A549 treated with DMSO at 1 μM for 4 hours (cell line): ENCODE data around the gene SALL3. TPM values are rescaled to one million over a fixed set of nuclear protein-coding genes. Genes with fewer than 3 reads are reported as not detected.

Source experiments
- total RNA-seq: library from RNA; stranded (reverse); fragments of 200-300 nt; extraction: Qiagen RNA extraction; gene quantifications from 5 replicates; pipeline ENCODE4 v1.2.3, GENCODE V29; 2022; ENCODE audit warnings: low read depth

Gene SALL3
- not detected in 5 replicates for total RNA-seq

GRCh38 chr18:78979730-78980278 is at the start of gene SALL3:
Gene SALL3 (plus strand): TSS chr18:78979818. CDS start chr18:78980275, 457 bp downstream.

Other genes starting within 250 kb of the SALL3 start
- gene ATP9B, start 89.6 kb downstream of the SALL3 start, total RNA-seq: 17.6 to 22.7 TPM (median 19.3 TPM) in 5 replicates